ENCODE measurements around the gene ABCD3. TPM values are rescaled to one million over a fixed set of nuclear protein-coding genes. Genes with fewer than 3 reads are reported as not detected.

Gene ABCD3
- total RNA-seq, 1 experiment from 2014 or later: 93.4 TPM

DNA sequence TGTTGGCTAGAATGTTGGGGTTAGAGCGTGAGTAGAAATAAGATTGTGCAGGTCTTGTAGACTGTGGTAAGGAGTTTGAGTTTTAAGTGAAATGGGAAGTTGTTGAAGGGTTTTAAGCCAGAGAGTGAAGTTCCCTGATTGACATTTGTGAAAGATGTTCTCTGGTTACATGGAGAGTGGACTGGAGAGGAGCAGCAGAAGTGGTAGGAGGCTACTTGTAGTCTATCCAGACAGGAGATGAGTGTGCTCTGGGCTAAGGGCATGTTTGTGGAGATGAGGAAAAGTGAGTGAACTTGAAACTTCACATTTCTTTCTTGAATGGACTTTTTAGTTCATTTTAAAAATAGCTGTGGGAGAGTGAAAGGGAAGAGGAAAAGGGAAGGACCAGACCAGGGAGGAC, 86.4 kb downstream of the ABCD3 start:
- Mint-ChIP-seq H3K27me3 (ENCODE audit: insufficient read depth, unreplicated experiment) (no peaks in the 10 kb centered on the region), H3K4me1 (ENCODE audit: low read depth, unreplicated experiment) (peaks cover 17% of the 10 kb centered on the region), H3K4me3 (ENCODE audit: unreplicated experiment) (no peak overlapping the region), H3K27ac (ENCODE audit: unreplicated experiment) (no peak overlapping the region), H3K36me3 (ENCODE audit: insufficient read depth, unreplicated experiment) (peaks cover 64% of the 10 kb centered on the region), H3K9me3 (ENCODE audit: unreplicated experiment) (no peaks in the 10 kb centered on the region)
- ChIA-PET POLR2A (interaction anchor here (0.6 kb wide), 1 partner anchor 40 kb away, joined by 4 read pairs; no protein-coding TSS in a partner anchor), CTCF (interaction anchor here (1.4 kb wide), 1 partner anchor 23 kb away, joined by 4 read pairs; no protein-coding TSS in a partner anchor)
- Histone ChIP-seq H3K36me3 (ENCODE audit: control insufficient read depth, insufficient read depth, low read length) (no peaks in the 10 kb centered on the region), H3K27me3 (replicated peaks; ENCODE audit: control insufficient read depth, insufficient read depth, low read length) (no peaks in the 10 kb centered on the region), H3K4me1 (no peaks in the 10 kb centered on the region), H3K4me3 (ENCODE audit: low read depth, low read length) (no peak overlapping the region), H3K9me3 (no peaks in the 10 kb centered on the region)
- TF ChIP-seq CTCF (IDR thresholded peaks at IDR 0.05; ENCODE audit: insufficient read depth in 1 of 2, low read depth in 1 of 2, low read length in 1 of 2, severe bottlenecking in 1 of 2, unreplicated experiment in 1 of 2): no peak
- intact Hi-C loops (cut with micrococcal nuclease; ENCODE audit: unreplicated experiment): no loop called here
- DNase-seq: no peak
- no TSS peak for BruUV-seq (replicated peaks)

- H3K4me3 Mint-ChIP-seq (ENCODE audit: unreplicated experiment): no peak overlapping the region
- intact Hi-C loops (cut with micrococcal nuclease; ENCODE audit: unreplicated experiment): no loop called here
- peaks cover 24% of the 10 kb centered on the region for H3K36me3 Mint-ChIP-seq (ENCODE audit: insufficient read depth, unreplicated experiment)
- no peak overlapping the region for H3K4me3 ChIP-seq (ENCODE audit: low read depth, low read length)
- no peak for TF ChIP-seq CTCF (IDR thresholded peaks at IDR 0.05; ENCODE audit: insufficient read depth in 1 of 2, low read depth in 1 of 2, low read length in 1 of 2, severe bottlenecking in 1 of 2, unreplicated experiment in 1 of 2)
- POLR2A ChIA-PET: interaction anchor here (0.7 kb wide), 1 partner anchor 49 kb away, joined by 3 read pairs; no protein-coding TSS in a partner anchor
- H3K4me1 ChIP-seq: 0 out of 2 replicates have a peak, but pooled peaks cover 3% of the 10 kb centered on the region
- DNase-seq: no peak
- peaks cover 7% of the 10 kb centered on the region for H3K4me1 Mint-ChIP-seq (ENCODE audit: low read depth, unreplicated experiment)
- no peaks in the 10 kb centered on the region for H3K27me3 ChIP-seq (replicated peaks; ENCODE audit: control insufficient read depth, insufficient read depth, low read length)
- H3K9me3 ChIP-seq: no peaks in the 10 kb centered on the region
- no peaks in the 10 kb centered on the region for H3K36me3 ChIP-seq (ENCODE audit: control insufficient read depth, insufficient read depth, low read length)
- H3K9me3 Mint-ChIP-seq (ENCODE audit: unreplicated experiment): no peaks in the 10 kb centered on the region
- CTCF ChIA-PET: no interaction called here
- H3K27me3 Mint-ChIP-seq (ENCODE audit: insufficient read depth, unreplicated experiment): no peaks in the 10 kb centered on the region
- no TSS peak for BruUV-seq (replicated peaks)
- no peak overlapping the region for H3K27ac Mint-ChIP-seq (ENCODE audit: unreplicated experiment)
Observed at GRCh38 chr1:94512816-94513215, 94.6 kb downstream of the ABCD3 start.

- CTCF ChIA-PET: interaction anchor here (0.6 to 0.7 kb wide), 2 partner anchors 109 to 340 kb away, joined by 3 to 4 read pairs; no protein-coding TSS in a partner anchor
- 0 out of 2 replicates have a peak, but pooled peaks cover 3% of the 10 kb centered on the region for H3K4me1 ChIP-seq
- H3K4me3 Mint-ChIP-seq (ENCODE audit: unreplicated experiment): no peak overlapping the region
- peak in 1 of 2 experiments; percentile 40 for DNase-seq
- H3K9me3 ChIP-seq: no peaks in the 10 kb centered on the region
- peaks cover 7% of the 10 kb centered on the region for H3K4me1 Mint-ChIP-seq (ENCODE audit: low read depth, unreplicated experiment)
- peak; percentile 50 to 56 for TF ChIP-seq CTCF (IDR thresholded peaks at IDR 0.05; ENCODE audit: insufficient read depth in 1 of 2, low read depth in 1 of 2, low read length in 1 of 2, severe bottlenecking in 1 of 2, unreplicated experiment in 1 of 2)
- no peaks in the 10 kb centered on the region for H3K27me3 Mint-ChIP-seq (ENCODE audit: insufficient read depth, unreplicated experiment)
- no peaks in the 10 kb centered on the region for H3K27me3 ChIP-seq (replicated peaks; ENCODE audit: control insufficient read depth, insufficient read depth, low read length)
- no peaks in the 10 kb centered on the region for H3K9me3 Mint-ChIP-seq (ENCODE audit: unreplicated experiment)
- H3K36me3 ChIP-seq (ENCODE audit: control insufficient read depth, insufficient read depth, low read length): no peaks in the 10 kb centered on the region
- H3K36me3 Mint-ChIP-seq (ENCODE audit: insufficient read depth, unreplicated experiment): peaks cover 24% of the 10 kb centered on the region
- intact Hi-C loops (cut with micrococcal nuclease; ENCODE audit: unreplicated experiment): loop anchor here (1.0 kb wide), 1 partner anchor 291 kb away; no protein-coding TSS in a partner anchor
- no peak overlapping the region for H3K27ac Mint-ChIP-seq (ENCODE audit: unreplicated experiment)
- POLR2A ChIA-PET: no interaction called here
- H3K4me3 ChIP-seq (ENCODE audit: low read depth, low read length): no peak overlapping the region
- BruUV-seq (replicated peaks): no TSS peak
Observed at GRCh38 chr1:94514095-94514727, 96.0 kb downstream of the ABCD3 start.

All from Caco-2 (cell line).